8988T (cell line): ENCODE measurements around the gene HEMK1.

Source experiments
- DNase-seq: peaks from one replicate; pipeline ENCODE4 v3.0.0; 2011

HEMK1 gene

GRCh38 chr3:50568947-50569749, at the start of gene HEMK1:
Gene HEMK1 (plus strand): TSS chr3:50569522. CDS start chr3:50571105, 1,583 bp downstream.
- peak; percentile 100 for DNase-seq

- DNase-seq, result no peak
Observed at GRCh38 chr3:50520849-50521248, 48.5 kb upstream of the HEMK1 start.

GRCh38 chr3:50521572-50521971, 47.8 kb upstream of the HEMK1 start:
- no peak for DNase-seq

GRCh38 chr3:50523279-50523811, 46.0 kb upstream of the HEMK1 start:
- DNase-seq, result no peak

- DNase-seq, result no peak
Observed at GRCh38 chr3:50524746-50525145, 44.6 kb upstream of the HEMK1 start.

GRCh38 chr3:50525191-50525910, 44.0 kb upstream of the HEMK1 start:
- no peak for DNase-seq

- DNase-seq, result peak; percentile 92
Observed at GRCh38 chr3:50525987-50526386, 43.3 kb upstream of the HEMK1 start.

- DNase-seq, result no peak
Observed at GRCh38 chr3:50530001-50530970, 39.0 kb upstream of the HEMK1 start.

- DNase-seq, result no peak
Observed at GRCh38 chr3:50531201-50531600, 38.1 kb upstream of the HEMK1 start.

GRCh38 chr3:50532062-50532705, 37.1 kb upstream of the HEMK1 start:
- no peak for DNase-seq

GRCh38 chr3:50533316-50533715, 36.0 kb upstream of the HEMK1 start:
- no peak for DNase-seq

GRCh38 chr3:50533807-50534461, 35.4 kb upstream of the HEMK1 start:
- DNase-seq, result no peak

GRCh38 chr3:50534681-50535330, 34.5 kb upstream of the HEMK1 start:
- DNase-seq, result no peak

GRCh38 chr3:50536471-50537180, 32.7 kb upstream of the HEMK1 start:
- no peak for DNase-seq

- DNase-seq, result no peak
Observed at GRCh38 chr3:50537421-50538129, 31.7 kb upstream of the HEMK1 start.

- DNase-seq, result no peak
Observed at GRCh38 chr3:50539356-50540286, 29.7 kb upstream of the HEMK1 start.

GRCh38 chr3:50542177-50543034, 26.9 kb upstream of the HEMK1 start:
- DNase-seq, result peak; percentile 98

GRCh38 chr3:50545781-50546180, 23.5 kb upstream of the HEMK1 start:
- DNase-seq, result no peak
